ENCODE data around the gene ZNF217.
A peak's percentile ranks its signal among the peaks of the same experiment; 100 is the strongest.
"Not testable (repeated sequence)": the region's sequence is repeated elsewhere in the genome, so short reads cannot be mapped to it uniquely, and the experiment has no call there.

The ZNF217 gene

DNA sequence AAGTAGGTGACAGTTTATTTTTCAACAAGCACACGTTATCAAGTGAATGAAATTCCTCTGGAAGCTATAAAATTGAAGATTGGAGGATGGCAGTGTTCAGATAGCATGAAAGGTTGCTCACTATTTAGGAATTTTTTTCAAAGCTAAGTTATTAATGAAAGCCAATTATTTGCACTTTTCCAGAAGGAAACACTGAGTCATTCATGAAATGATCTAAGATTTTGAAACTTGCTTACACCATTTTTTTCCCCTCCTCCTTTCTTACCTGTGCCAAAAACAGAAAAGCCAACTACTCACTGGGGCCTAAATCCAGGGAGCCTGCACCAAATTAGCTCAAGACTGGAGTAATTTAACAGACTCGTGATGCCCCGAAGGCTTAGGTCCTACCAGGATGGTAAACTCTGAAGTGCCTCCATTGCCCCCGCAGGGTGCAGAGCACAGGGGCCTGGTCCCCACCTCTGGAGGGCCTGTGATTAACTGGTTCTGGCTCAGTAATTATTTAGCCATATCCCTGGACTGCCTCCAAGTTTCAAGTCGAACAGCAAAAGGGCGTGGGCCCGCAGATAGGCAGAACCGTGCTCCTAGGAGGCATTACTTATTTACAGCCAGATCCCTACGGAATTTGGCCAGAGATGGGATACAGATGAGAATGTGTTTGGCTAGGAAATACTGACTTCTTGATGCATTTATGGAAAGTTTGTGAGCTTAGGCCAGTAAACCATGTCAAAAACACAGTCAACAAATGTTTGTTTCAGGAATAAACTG, 28.0 kb upstream of the ZNF217 start:
- no peak for DNase-seq (ENCODE audit: low read depth)

DNA sequence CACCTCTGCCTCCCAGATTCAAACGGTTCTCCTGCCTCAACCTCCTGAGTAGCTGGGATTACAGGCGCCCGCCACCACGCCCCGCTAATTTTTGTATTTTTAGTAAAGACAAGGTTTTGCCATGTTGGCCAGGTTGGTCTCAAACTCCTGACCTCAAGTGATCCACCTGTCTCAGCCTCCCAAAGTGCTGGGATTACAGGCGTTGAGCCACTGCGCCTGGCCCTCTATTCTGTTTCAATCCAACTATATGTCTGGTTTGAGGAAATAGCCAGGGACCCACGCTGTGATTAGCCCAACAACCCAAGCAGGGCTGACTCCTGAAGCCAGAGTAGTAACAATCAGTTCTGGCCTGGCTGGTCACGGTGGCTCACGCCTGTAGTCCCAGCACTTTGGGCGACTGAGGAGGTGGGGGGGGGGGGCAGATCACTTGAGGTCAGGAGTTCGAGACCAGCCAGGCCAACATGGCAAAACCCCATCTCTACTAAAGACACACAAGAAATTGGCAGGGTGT, 24.9 kb upstream of the ZNF217 start:
- not testable (repeated sequence) for DNase-seq (ENCODE audit: low read depth)

DNA sequence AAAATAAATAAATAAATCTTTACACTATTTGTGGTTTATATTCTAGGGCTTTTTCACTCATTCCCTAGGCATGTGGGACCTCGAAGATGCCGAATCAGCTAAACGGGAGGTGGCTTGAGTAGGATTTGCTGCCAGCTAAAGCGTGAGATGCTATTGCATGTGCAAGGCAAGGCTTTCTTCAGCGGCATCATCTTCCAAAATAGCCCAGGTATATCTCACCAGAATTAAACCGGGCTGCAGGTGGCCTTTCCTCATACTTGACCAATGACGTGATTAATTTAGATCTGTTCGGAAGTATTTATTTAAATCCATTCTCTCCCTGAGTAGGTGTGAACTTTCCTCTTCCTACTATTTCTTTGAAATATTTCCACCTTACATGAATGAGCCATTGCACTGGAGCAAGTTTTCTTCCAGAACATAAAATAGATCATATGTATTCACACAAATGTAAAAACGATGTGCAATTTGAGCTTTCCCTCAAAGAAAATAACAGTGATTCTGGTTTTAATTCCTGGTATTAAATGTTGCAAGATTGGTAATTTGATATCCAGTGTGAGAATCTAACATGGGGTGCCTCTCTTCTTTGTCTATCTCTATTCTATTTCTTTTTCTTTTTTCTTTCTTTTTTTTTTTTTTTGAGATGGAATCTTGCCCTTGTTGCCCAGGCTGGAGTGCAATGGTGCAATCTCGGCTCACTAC, 24.3 kb upstream of the ZNF217 start:
- no peak for DNase-seq (ENCODE audit: low read depth)

GRCh38 chr20:53616489-53616888, 22.9 kb upstream of the ZNF217 start:
- DNase-seq (ENCODE audit: low read depth): not testable (repeated sequence)

- no peak for DNase-seq (ENCODE audit: low read depth)
Measured at GRCh38 chr20:53613748-53614147, 20.1 kb upstream of the ZNF217 start.

GRCh38 chr20:53612289-53612688, 18.6 kb upstream of the ZNF217 start:
- DNase-seq (ENCODE audit: low read depth): not testable (repeated sequence)

- no peak for DNase-seq (ENCODE audit: low read depth)
Measured at GRCh38 chr20:53611449-53611894, 17.8 kb upstream of the ZNF217 start.

DNA sequence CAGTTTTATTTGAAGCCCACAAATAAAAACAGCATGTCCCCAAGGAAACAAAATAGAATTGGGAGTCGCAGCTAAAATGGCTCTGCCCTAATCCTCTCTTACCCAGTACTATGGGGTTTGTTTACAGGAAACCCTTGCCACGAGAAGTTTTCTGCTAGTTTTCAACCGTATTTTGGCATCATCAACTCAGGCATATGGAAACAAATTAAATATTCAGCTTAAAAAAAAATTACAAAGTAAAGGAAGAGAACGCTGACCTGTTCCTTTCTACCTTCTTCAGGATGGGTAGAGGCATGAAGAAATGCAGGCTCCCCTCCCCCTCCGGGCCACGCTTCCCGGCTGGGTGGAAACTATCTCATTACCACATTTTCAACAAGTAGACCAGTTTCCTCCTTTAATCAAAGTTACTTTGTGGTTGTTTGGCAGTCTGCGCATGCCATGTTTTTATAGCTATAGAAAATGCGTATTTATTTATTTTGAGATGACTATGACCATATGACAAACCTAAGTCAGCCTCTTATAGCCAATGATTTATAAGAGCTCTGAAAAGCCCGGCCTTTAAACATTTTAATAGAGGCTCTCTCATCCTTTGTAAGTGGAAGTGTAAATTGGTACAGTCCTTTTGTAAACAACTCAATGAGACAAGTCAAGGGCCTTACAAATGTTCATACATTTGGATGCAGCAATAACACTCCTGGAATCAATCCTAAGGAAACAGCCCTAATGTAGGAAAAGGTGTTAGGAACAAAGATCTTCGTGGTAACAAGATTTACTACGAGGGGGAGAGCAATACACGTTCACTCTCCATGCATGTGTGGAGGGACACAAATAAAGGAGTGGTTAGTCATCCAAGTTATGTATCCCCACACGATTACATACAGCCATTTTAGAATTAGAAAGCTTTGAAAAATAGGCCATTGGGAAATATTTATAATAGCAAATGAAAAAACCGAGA, 16.1 kb upstream of the ZNF217 start:
- peak; percentile 45 for DNase-seq (ENCODE audit: low read depth)

- DNase-seq (ENCODE audit: low read depth): no peak
Measured at GRCh38 chr20:53608456-53609452, 15.1 kb upstream of the ZNF217 start.

DNA sequence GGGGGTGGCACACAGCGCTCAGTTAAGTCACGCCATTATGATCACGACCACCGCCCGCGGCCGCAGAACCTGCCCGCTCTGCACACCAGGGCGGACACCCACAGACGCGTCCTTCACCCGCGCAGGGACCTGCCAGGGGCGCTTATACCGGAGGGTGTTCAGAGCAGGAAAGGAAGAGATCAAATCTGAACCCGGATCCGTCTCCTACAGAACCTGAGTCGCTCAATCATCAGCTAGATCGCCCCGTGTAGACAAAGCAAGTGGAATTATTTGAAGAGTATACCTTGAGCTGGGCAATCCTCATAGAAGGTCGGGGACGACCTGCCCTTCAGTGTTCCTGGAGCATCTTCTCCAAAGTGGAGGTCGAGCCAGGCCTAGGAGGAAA, 14.4 kb upstream of the ZNF217 start:
- DNase-seq (ENCODE audit: low read depth): no peak

- no peak for DNase-seq (ENCODE audit: low read depth)
Measured at GRCh38 chr20:53606364-53606985, 12.8 kb upstream of the ZNF217 start.

GRCh38 chr20:53605401-53605800, 11.8 kb upstream of the ZNF217 start:
- DNase-seq (ENCODE audit: low read depth): not testable (repeated sequence)

GRCh38 chr20:53604846-53605245, 11.2 kb upstream of the ZNF217 start:
- DNase-seq (ENCODE audit: low read depth): not testable (repeated sequence)

DNA sequence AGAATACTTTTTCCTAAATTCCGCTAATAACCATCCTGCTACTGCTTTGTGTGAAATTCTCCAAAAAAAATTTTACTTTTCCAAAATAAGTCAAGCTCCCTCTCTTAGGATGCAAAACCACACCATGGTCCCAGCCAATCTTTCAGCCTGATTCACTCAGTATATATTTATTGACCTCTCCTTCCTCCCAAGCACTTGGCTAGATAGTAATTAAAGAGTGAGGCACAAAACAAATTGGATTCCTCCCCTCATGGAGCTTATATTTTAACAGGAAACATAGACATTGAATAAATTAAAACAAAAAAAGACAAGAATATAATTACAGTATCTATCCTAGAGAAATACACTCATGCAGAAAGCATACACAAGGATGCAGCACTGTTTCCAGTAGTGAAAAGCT, 9.0 kb upstream of the ZNF217 start:
- DNase-seq (ENCODE audit: low read depth): no peak

DNA sequence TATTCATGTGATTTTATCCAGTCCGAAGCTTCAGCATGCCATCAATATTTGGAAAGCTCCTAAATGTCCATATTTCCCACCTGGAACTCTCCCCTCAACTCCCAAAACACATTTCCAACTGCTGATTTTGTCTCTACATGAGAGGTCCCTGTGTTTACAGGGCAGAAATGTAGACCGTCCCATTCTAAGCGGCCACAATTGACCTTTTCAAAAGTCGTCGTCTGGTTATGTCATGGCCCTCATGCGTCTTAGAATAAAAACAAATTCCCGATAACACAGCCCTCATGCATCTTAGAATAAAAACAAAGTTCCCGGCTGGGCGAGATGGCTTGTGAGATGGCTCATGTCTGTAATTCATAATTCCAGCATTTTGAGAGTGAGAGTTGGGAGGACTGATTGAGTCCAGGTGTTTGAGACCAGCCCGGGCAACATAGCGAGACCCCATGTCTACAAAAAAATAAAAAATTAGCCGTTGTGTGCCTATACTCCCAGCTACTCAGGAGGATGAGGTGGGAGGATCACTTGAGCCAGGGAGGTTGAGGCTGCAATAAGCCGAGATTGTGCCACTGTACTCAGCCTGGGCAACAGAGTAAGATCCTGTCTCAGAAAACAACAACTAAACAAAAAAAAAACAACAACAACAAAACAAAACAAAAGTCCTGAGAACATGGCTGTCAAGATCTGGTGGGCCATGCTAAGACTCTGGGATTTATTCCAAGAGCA, 6.4 kb upstream of the ZNF217 start:
- no peak for DNase-seq (ENCODE audit: low read depth)

DNA sequence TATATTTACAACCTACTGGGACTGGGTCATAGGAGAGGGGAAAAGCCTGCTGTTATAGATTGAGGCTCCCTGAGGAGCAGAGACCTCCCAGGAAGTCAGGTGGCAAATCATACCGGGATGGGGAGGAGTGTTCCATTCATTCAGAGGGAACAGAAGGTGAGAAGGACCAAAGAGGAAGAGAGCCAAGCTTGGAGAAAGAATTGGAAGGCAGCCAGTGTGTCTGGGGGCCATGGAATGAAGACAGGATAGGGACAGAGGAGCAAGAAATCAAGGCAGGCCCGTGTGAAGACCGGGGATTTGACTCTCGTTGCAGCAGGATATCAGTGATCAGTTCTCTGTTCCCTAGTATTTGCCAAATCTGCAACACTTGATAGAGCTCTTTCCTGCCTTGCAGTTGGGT, 5.7 kb upstream of the ZNF217 start:
- DNase-seq (ENCODE audit: low read depth): no peak

- no peak for DNase-seq (ENCODE audit: low read depth)
Measured at GRCh38 chr20:53599044-53599362, 5.4 kb upstream of the ZNF217 start.

DNA sequence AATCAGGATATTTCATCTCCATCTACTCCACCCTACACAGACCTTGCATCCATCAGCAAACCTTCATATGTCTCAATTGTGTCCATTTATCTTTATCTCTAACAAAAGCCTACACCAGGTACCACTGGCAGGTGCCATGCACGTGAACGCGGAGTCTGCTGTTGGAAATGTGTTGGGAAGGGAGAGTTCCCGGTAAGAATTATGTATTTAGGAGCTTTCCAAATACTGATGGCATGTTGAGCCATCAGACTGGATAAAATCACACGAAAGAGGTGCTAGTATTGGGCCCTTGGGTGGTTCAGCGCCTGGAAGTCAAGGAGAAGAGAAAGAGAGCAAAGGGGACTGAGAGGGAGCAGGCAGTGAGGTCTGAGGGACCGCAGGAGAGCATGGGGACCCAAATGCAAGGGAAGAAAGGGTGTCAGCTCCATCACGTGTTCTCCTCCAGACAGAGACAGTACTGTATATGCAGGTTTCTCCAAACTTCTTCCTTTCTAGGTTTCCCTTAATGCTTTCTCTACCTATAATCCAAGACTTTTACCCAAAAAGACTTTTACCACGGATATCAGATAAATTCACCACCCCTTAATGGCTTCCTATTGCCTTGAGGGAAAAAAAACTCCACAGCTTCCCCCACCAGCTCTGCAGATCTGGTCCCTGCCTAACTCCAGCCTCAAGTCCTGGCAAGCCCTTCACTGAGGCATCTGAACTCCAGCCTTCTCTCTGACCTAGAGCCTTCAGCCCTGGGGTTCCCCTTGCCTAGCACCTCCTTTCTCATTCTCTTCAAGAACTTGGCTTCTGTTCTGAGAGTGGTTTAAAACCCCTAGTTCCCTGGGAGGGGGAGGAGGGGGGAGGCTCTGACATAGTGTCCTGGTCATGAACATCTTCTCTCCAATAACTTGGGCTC, 4.8 kb upstream of the ZNF217 start:
- no peak for DNase-seq (ENCODE audit: low read depth)
